OCI-LY3 (cell line): ENCODE measurements around the gene HCN1.

Experiments
- H2AFZ ChIP-seq: fragments of 200-600, 300-600 bp; shearing (Covaris generic); 2 replicates; pipeline ENCODE4 v1.6.0; 2014; ENCODE audit warnings: antibody characterized with exemption, low read depth, low read length
- H3K27ac ChIP-seq: fragments of 200-600, 300-600 bp; sonication (generic); 2 replicates; pipeline ENCODE4 v1.5.1; 2014; ENCODE audit warnings: mild to moderate bottlenecking, low read length, moderate library complexity, mixed read lengths
- H3K27me3 ChIP-seq: fragments of 200-600, 300-600 bp; sonication (generic); 2 replicates; pipeline ENCODE4 v1.6.1; 2014; ENCODE audit warnings: low read depth, low read length, mixed read lengths
- H3K36me3 ChIP-seq: fragments of 200-600, 300-600 bp; sonication (generic); replicated peaks from 2 replicates; pipeline ENCODE3; 2014; ENCODE audit warnings: low read depth, low read length, mixed read lengths
- H3K4me1 ChIP-seq: fragments of 300-600, 200-600 bp; sonication (generic); 2 replicates; pipeline ENCODE4 v1.6.1; 2014; ENCODE audit warnings: low read length, mixed read lengths
- H3K4me2 ChIP-seq: fragments of 200-600, 300-600 bp; sonication (generic); 2 replicates; pipeline ENCODE4 v1.6.1; 2014; ENCODE audit warnings: low read length, mixed read lengths
- H3K4me3 ChIP-seq: fragments of 300-600, 200-600 bp; sonication (generic); 2 replicates; pipeline ENCODE4 v1.5.1; 2014; ENCODE audit warnings: antibody characterized with exemption, mild to moderate bottlenecking, low read length, moderate library complexity
- H3K79me2 ChIP-seq: fragments of 300-600, 200-600 bp; shearing (Covaris generic); 2 replicates; pipeline ENCODE4 v1.6.1; 2014; ENCODE audit warnings: mild to moderate bottlenecking, low read length, mixed read lengths
- H3K9ac ChIP-seq: fragments of 300-600, 200-600 bp; shearing (Covaris generic); 2 replicates; pipeline ENCODE4 v1.6.0; 2014; ENCODE audit warnings: mild to moderate bottlenecking, low read length, moderate library complexity
- H3K9me3 ChIP-seq: fragments of 200-600, 300-600 bp; shearing (Covaris generic); 2 replicates; pipeline ENCODE4 v1.6.1; 2014; ENCODE audit warnings: low read length, mixed read lengths; ENCODE audit not compliant: insufficient read depth
- H4K20me1 ChIP-seq: fragments of 200-600, 300-600 bp; sonication (generic); 2 replicates; pipeline ENCODE4 v1.6.1; 2016; ENCODE audit warnings: low read length, mixed read lengths; ENCODE audit not compliant: insufficient read depth
- EZH2phosphoT487 ChIP-seq: fragments of 200-600 bp; shearing (Covaris generic); IDR thresholded peaks from 2 replicates; pipeline ENCODE4 v1.6.1; 2018; ENCODE audit warnings: antibody characterized with exemption, mixed run types, low read depth
- TF ChIP-seq, protein P1 (sequence below): fragments of 200-600, 300-600 bp; sonication (generic); IDR thresholded peaks from 2 replicates; pipeline ENCODE4 v1.5.1; 2014; ENCODE audit warnings: antibody characterized with exemption, low read length, low read depth

The HCN1 gene

DNA sequence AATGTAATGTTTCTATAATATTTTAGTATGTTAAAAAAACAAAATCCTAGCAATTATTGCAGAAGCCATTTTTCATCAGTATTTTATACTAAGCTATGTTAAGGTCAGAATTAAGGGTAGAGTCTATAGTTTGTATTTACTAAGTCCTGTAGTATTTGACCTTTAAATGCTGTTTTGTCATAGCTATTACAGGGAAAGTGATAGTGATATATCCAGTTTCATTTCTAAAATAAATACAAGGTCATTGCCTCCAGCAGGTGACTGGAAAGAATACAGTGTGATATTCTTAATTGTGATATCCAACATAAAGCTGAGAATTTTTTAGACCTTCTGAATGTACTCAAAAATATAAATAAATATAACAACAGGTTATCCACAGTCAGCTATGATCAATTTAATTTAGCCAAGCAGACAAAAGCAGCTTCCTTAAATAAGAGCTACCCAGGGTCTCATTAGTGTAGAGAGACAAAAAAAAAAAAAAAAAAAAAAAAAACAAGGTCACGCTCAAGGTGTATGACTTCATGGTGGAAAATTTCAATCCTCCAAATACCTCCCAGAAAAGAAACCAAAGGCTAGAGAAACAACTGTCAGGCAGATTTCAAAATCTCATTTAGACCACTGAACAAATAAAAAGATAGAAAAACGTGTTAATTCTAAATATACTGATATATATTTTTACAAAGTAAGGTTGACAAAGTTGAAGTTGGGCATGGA, 278.7 kb downstream of the HCN1 start:
- TF ChIP-seq EZH2phosphoT487, result no peak
- TF ChIP-seq, protein P1, sequence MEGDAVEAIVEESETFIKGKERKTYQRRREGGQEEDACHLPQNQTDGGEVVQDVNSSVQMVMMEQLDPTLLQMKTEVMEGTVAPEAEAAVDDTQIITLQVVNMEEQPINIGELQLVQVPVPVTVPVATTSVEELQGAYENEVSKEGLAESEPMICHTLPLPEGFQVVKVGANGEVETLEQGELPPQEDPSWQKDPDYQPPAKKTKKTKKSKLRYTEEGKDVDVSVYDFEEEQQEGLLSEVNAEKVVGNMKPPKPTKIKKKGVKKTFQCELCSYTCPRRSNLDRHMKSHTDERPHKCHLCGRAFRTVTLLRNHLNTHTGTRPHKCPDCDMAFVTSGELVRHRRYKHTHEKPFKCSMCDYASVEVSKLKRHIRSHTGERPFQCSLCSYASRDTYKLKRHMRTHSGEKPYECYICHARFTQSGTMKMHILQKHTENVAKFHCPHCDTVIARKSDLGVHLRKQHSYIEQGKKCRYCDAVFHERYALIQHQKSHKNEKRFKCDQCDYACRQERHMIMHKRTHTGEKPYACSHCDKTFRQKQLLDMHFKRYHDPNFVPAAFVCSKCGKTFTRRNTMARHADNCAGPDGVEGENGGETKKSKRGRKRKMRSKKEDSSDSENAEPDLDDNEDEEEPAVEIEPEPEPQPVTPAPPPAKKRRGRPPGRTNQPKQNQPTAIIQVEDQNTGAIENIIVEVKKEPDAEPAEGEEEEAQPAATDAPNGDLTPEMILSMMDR, result no peak
- Histone ChIP-seq H3K9me3 (no peaks in the 10 kb centered on the region), H3K4me2 (no peak overlapping the region), H3K27me3 (no peaks in the 10 kb centered on the region), H3K4me1 (no peaks in the 10 kb centered on the region), H3K36me3 (no peaks in the 10 kb centered on the region), H3K27ac (no peak overlapping the region), H3K9ac (no peak overlapping the region), H4K20me1 (no peaks in the 10 kb centered on the region), H3K79me2 (no peaks in the 10 kb centered on the region), H2AFZ (no peak overlapping the region), H3K4me3 (no peak overlapping the region)

DNA sequence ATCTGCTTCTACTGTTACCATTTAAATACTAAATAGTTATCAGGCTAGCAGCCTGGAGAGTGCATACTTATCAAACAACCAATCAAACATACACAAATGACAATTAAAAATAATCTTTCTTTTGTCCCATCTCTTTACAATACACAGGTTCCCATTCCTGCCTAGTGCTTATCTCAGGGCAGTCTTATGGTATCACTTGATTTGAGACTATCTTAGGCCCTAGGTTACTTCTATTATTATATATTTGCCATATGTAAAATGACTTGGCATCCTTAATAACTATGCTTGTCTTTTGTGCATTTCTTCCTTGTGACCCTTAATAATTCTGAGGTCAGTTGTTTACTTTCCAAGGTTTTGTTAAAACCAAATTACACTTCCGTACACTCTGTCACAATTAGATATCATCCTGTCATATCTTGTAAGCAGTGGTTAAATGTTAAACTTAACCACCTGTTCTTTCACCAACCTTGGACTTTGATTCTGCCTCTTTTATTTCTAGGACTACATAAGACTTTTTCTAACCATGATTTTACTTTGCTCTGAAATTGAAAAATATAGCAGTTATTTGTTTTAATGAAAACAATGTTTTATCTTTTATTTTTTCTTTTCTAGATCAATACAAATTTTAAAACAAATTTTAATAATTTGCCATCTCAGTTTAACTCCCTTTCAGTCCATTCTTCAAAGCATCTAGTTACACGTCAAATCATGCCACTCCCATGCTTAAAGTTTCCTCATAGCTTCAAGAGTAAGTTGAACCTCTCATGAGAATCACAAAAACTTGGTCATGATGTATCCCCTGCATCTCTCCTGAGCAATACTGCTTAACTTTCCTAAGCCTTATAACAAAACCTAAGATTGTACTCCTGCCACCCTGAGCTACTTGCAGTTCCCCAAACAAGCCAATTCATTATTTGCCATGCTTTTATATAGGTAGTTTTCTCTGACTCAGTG, 281.3 kb downstream of the HCN1 start:
- H3K4me3 ChIP-seq, result no peak overlapping the region
- no peaks in the 10 kb centered on the region for H3K79me2 ChIP-seq
- TF ChIP-seq, protein P1, result no peak
- no peak for TF ChIP-seq EZH2phosphoT487
- no peaks in the 10 kb centered on the region for H3K27me3 ChIP-seq
- no peaks in the 10 kb centered on the region for H3K4me1 ChIP-seq
- no peaks in the 10 kb centered on the region for H3K36me3 ChIP-seq
- H2AFZ ChIP-seq, result no peak overlapping the region
- no peak overlapping the region for H3K9ac ChIP-seq
- H4K20me1 ChIP-seq, result no peaks in the 10 kb centered on the region
- no peak overlapping the region for H3K4me2 ChIP-seq
- no peak overlapping the region for H3K27ac ChIP-seq
- H3K9me3 ChIP-seq, result no peaks in the 10 kb centered on the region

DNA sequence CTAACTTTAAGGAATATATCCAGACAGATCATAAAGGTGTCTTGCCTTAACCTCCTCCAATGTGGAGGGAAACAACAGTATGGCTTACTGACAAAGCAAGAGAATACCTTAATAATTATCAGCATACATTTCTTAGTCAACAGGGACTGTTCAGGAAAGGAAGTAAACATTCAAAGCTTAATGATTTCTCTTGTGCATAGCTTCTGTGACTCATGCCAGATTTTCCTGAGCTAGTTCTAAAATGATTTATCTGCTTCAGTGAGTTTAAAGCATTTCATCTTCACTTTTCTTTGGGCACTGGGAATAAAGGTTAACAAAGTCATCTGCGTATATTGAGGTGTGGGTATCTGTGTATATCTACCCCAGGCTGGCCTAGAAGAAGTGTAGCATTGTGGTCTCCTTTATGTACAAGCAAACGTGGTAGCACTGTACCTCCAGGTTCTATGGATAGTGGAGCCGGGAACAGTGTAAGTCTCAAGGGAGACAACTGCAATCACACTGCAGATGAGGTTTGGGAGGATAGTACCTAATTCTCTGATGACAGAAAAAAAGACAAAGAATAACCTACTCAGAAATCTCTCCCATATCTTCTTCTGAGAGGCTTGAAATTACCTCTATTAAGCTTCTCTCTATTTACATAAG, 284.1 kb downstream of the HCN1 start:
- H3K4me3 ChIP-seq, result no peak overlapping the region
- no peak for TF ChIP-seq EZH2phosphoT487
- TF ChIP-seq, protein P1, result no peak
- no peaks in the 10 kb centered on the region for H3K36me3 ChIP-seq
- no peaks in the 10 kb centered on the region for H3K27me3 ChIP-seq
- no peaks in the 10 kb centered on the region for H3K4me1 ChIP-seq
- no peak overlapping the region for H3K9ac ChIP-seq
- H2AFZ ChIP-seq, result no peak overlapping the region
- H3K79me2 ChIP-seq, result no peaks in the 10 kb centered on the region
- H3K9me3 ChIP-seq, result no peaks in the 10 kb centered on the region
- no peak overlapping the region for H3K27ac ChIP-seq
- H3K4me2 ChIP-seq, result no peak overlapping the region
- no peaks in the 10 kb centered on the region for H4K20me1 ChIP-seq
